ENCODE results near the gene ALDOA. TPM values are rescaled to one million over a fixed set of nuclear protein-coding genes. Genes with fewer than 3 reads are reported as not detected.

Gene ALDOA
- total RNA-seq, 1 experiment from 2014 or later, result 1,165 TPM

- no peak overlapping the region for H3K27ac Mint-ChIP-seq (ENCODE audit: low read depth, unreplicated experiment)
- no peaks in the 10 kb centered on the region for H3K9me3 Mint-ChIP-seq (ENCODE audit: unreplicated experiment)
- intact Hi-C loops (cut with micrococcal nuclease), result no loop called here
- H3K4me3 Mint-ChIP-seq (ENCODE audit: unreplicated experiment), result no peak overlapping the region
- CTCF ChIA-PET, result interaction anchor here (0.7 to 1.0 kb wide), 2 partner anchors 47 to 478 kb away, joined by 3 to 6 read pairs; no protein-coding TSS in a partner anchor
- peaks cover 71% of the 10 kb centered on the region for H3K36me3 Mint-ChIP-seq (ENCODE audit: insufficient read depth, unreplicated experiment)
- BruUV-seq (replicated peaks), result no TSS peak
- no peak for TF ChIP-seq CTCF (IDR thresholded peaks at IDR 0.05; ENCODE audit: unreplicated experiment)
- H3K4me1 Mint-ChIP-seq (ENCODE audit: insufficient read depth, unreplicated experiment), result peaks cover 20% of the 10 kb centered on the region
- no peak for DNase-seq (ENCODE audit: unreplicated experiment)
- no peaks in the 10 kb centered on the region for H3K27me3 Mint-ChIP-seq (ENCODE audit: insufficient read depth, unreplicated experiment)
- POLR2A ChIA-PET, result interaction anchor here (0.9 to 5.1 kb wide), 4 partner anchors 9 to 14 kb away, joined by 3 to 50 read pairs (median 4); partner anchors contain the start of genes ALDOA and TBX6
These were observed 13.9 kb downstream of the ALDOA start for GRCh38 chr16:30079480-30079879.

DNA sequence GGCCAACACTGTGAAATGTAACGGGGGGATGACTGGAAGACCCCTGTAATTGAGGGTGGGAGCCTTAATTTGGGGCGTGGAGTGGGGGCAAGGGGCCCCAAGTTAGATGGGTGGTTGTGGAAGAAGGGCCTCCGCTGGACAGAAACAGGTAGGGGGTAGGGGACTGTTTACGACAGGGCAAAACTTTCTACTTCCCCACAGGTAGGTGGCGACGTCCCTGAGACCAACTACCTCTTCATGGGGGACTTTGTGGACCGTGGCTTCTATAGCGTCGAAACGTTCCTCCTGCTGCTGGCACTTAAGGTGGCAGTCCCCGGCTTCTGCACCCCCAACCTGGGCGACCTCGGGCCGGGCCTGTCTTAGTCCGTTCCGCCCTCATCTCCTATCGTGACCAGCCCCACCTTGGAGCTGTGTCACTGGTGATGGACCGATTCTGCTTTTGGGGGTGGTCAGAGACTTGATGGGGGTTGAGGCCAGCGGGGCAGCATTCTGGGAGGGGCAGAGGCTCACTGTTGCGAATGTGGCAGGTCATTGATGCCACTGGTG is 17.1 kb downstream of the ALDOA start:
- DNase-seq (ENCODE audit: unreplicated experiment), result no peak
- POLR2A ChIA-PET, result interaction anchor here (2.2 kb wide), 1 partner anchor 17 kb away, joined by 11 read pairs; the partner anchor contains the start of gene ALDOA
- no peaks in the 10 kb centered on the region for H3K9me3 Mint-ChIP-seq (ENCODE audit: unreplicated experiment)
- no TSS peak for BruUV-seq (replicated peaks)
- H3K27ac Mint-ChIP-seq (ENCODE audit: low read depth, unreplicated experiment), result no peak overlapping the region
- no peak overlapping the region for H3K4me3 Mint-ChIP-seq (ENCODE audit: unreplicated experiment)
- H3K36me3 Mint-ChIP-seq (ENCODE audit: insufficient read depth, unreplicated experiment), result peaks cover 63% of the 10 kb centered on the region
- no peaks in the 10 kb centered on the region for H3K27me3 Mint-ChIP-seq (ENCODE audit: insufficient read depth, unreplicated experiment)
- no peak for TF ChIP-seq CTCF (IDR thresholded peaks at IDR 0.05; ENCODE audit: unreplicated experiment)
- intact Hi-C loops (cut with micrococcal nuclease), result no loop called here
- H3K4me1 Mint-ChIP-seq (ENCODE audit: insufficient read depth, unreplicated experiment), result peaks cover 9% of the 10 kb centered on the region
- CTCF ChIA-PET, result interaction anchor here (2.9 kb wide), 1 partner anchor 9 kb away, joined by 24 read pairs; the partner anchor contains the start of gene TBX6

- Mint-ChIP-seq H3K27ac (ENCODE audit: low read depth, unreplicated experiment) (no peak overlapping the region), H3K36me3 (ENCODE audit: insufficient read depth, unreplicated experiment) (peaks cover 58% of the 10 kb centered on the region), H3K27me3 (ENCODE audit: insufficient read depth, unreplicated experiment) (no peaks in the 10 kb centered on the region), H3K9me3 (ENCODE audit: unreplicated experiment) (no peaks in the 10 kb centered on the region), H3K4me3 (ENCODE audit: unreplicated experiment) (no peak overlapping the region), H3K4me1 (ENCODE audit: insufficient read depth, unreplicated experiment) (peaks cover 5% of the 10 kb centered on the region)
- intact Hi-C loops (cut with micrococcal nuclease), result no loop called here
- ChIA-PET POLR2A (interaction anchor here (1.9 to 2.0 kb wide), 2 partner anchors 12 to 18 kb away, joined by 5 to 9 read pairs; partner anchors contain the start of genes ALDOA and YPEL3), CTCF (interaction anchor here (0.6 to 2.9 kb wide), 2 partner anchors 8 to 335 kb away, joined by 3 to 24 read pairs; partner anchors contain the start of gene TBX6)
- no TSS peak for BruUV-seq (replicated peaks)
- no peak for DNase-seq (ENCODE audit: unreplicated experiment)
- TF ChIP-seq CTCF (IDR thresholded peaks at IDR 0.05; ENCODE audit: unreplicated experiment), result no peak
These were observed 17.9 kb downstream of the ALDOA start for GRCh38 chr16:30083216-30084055.

Data from MCF 10A (cell line).